Activated naive CD4-positive, alpha-beta T cell treated with anti-CD3 and anti-CD28 coated beads, Interleukin-2, amount 50 U/mL, for 72 hours (primary cell): ENCODE measurements around the gene IL1RL1. TPM values are rescaled to one million over a fixed set of nuclear protein-coding genes. Genes with fewer than 3 reads are reported as not detected.

Experiments
- ATAC-seq, 2 donors: fragments of 150-1000 bp; cut with Tn5 transposase; 2 replicates each; pipeline ENCODE4 v1.10.0; 2021; ENCODE audit warnings: mild to moderate bottlenecking in 2 of 2, moderate library complexity in 2 of 2
- DNase-seq, 2 donors: peaks; one replicate each; pipeline ENCODE4 v3.0.0; 2021 to 2022; ENCODE audit warnings: low spot score in 2 of 2
- H3K27ac Mint-ChIP-seq, 2 donors: one replicate each; pipeline ENCODE4 v1.8.0; 2022; ENCODE audit warnings: mild to moderate bottlenecking in 2 of 2, mixed read lengths in 2 of 2
- H3K36me3 Mint-ChIP-seq, 2 donors: one replicate each; pipeline ENCODE4 v1.8.0; 2022; ENCODE audit warnings: mixed read lengths in 2 of 2
- H3K9me3 Mint-ChIP-seq, 2 donors: one replicate each; pipeline ENCODE4 v1.8.0; 2022; ENCODE audit warnings: mixed read lengths in 2 of 2
- total RNA-seq, 2 donors: library from RNA; stranded (reverse); gene quantifications; one replicate each; pipeline ENCODE4 v1.2.3, GENCODE V29; 2022

IL1RL1 gene
- total RNA-seq, 2 donors from 2014 or later, result 0.74 to 1.0 TPM

GRCh38 chr2:102284611-102285010 is 26.8 kb upstream of the IL1RL1 start:
- no peak for DNase-seq
- Mint-ChIP-seq H3K9me3 (no peaks in the 10 kb centered on the region), H3K36me3 (no peaks in the 10 kb centered on the region), H3K27ac (no peak overlapping the region)
- no peak for ATAC-seq

GRCh38 chr2:102285368-102285767 is 26.0 kb upstream of the IL1RL1 start:
- no peak for ATAC-seq
- Mint-ChIP-seq H3K27ac (no peak overlapping the region), H3K9me3 (no peaks in the 10 kb centered on the region), H3K36me3 (no peaks in the 10 kb centered on the region)
- DNase-seq, result no peak

- ATAC-seq (no peak), DNase-seq (no peak)
- H3K36me3 Mint-ChIP-seq, result no peaks in the 10 kb centered on the region
- no peaks in the 10 kb centered on the region for H3K9me3 Mint-ChIP-seq
- H3K27ac Mint-ChIP-seq, result no peak overlapping the region
These were observed 25.3 kb upstream of the IL1RL1 start for GRCh38 chr2:102286041-102286440.

GRCh38 chr2:102289129-102289528 is 22.2 kb upstream of the IL1RL1 start:
- H3K9me3 Mint-ChIP-seq, result no peaks in the 10 kb centered on the region
- DNase-seq (no peak), ATAC-seq (no peak)
- no peaks in the 10 kb centered on the region for H3K36me3 Mint-ChIP-seq
- no peak overlapping the region for H3K27ac Mint-ChIP-seq

- H3K9me3 Mint-ChIP-seq, result no peaks in the 10 kb centered on the region
- H3K36me3 Mint-ChIP-seq, result no peaks in the 10 kb centered on the region
- H3K27ac Mint-ChIP-seq, result no peak overlapping the region
- ATAC-seq, result no peak
- no peak for DNase-seq
These were observed 20.8 kb upstream of the IL1RL1 start for GRCh38 chr2:102290594-102290993.

- Mint-ChIP-seq H3K36me3 (no peaks in the 10 kb centered on the region), H3K9me3 (no peaks in the 10 kb centered on the region), H3K27ac (no peak overlapping the region)
- DNase-seq (no peak), ATAC-seq (no peak)
These were observed 19.9 kb upstream of the IL1RL1 start for GRCh38 chr2:102291319-102292075.

GRCh38 chr2:102294802-102295489 is 16.4 kb upstream of the IL1RL1 start:
- no peaks in the 10 kb centered on the region for H3K36me3 Mint-ChIP-seq
- peak; percentile 40 to 89 for ATAC-seq

GRCh38 chr2:102295566-102295965 is 15.8 kb upstream of the IL1RL1 start:
- H3K9me3 Mint-ChIP-seq, result no peaks in the 10 kb centered on the region
- no peak for ATAC-seq
- DNase-seq, result no peak
- no peaks in the 10 kb centered on the region for H3K36me3 Mint-ChIP-seq
- H3K27ac Mint-ChIP-seq, result no peak overlapping the region

More at GRCh38 chr2:102294802-102295489, 16.4 kb upstream of the IL1RL1 start:
- H3K27ac Mint-ChIP-seq, result no peak overlapping the region
- DNase-seq, result no peak
- H3K9me3 Mint-ChIP-seq, result no peaks in the 10 kb centered on the region

- Mint-ChIP-seq H3K27ac (no peak overlapping the region), H3K9me3 (no peaks in the 10 kb centered on the region), H3K36me3 (no peaks in the 10 kb centered on the region)
- ATAC-seq (peak in 1 of 2 donors; percentile 34), DNase-seq (no peak)
These were observed 14.9 kb upstream of the IL1RL1 start for GRCh38 chr2:102296449-102296848.

- Mint-ChIP-seq H3K27ac (no peak overlapping the region), H3K9me3 (no peaks in the 10 kb centered on the region), H3K36me3 (no peaks in the 10 kb centered on the region)
- DNase-seq (no peak), ATAC-seq (no peak)
These were observed 13.5 kb upstream of the IL1RL1 start for GRCh38 chr2:102297891-102298290.

- Mint-ChIP-seq H3K36me3 (peaks cover 0 to 5% of the 10 kb centered on the region in 2 donors), H3K9me3 (no peaks in the 10 kb centered on the region), H3K27ac (peak overlapping the region; percentile 48 to 54)
- ATAC-seq (peak; percentile 93 to 95), DNase-seq (peak; percentile 43 to 55)
These were observed 9.4 kb upstream of the IL1RL1 start for GRCh38 chr2:102301867-102302362.

- H3K36me3 Mint-ChIP-seq, result peaks cover 0 to 5% of the 10 kb centered on the region in 2 donors
- peak overlapping the region in 1 of 2 donors; percentile 54 for H3K27ac Mint-ChIP-seq
- DNase-seq, result no peak
- ATAC-seq, result no peak
- H3K9me3 Mint-ChIP-seq, result no peaks in the 10 kb centered on the region
These were observed 8.9 kb upstream of the IL1RL1 start for GRCh38 chr2:102302458-102302857.

GRCh38 chr2:102303589-102303988 is 7.8 kb upstream of the IL1RL1 start:
- H3K27ac Mint-ChIP-seq, result no peak overlapping the region
- DNase-seq, result no peak
- no peaks in the 10 kb centered on the region for H3K9me3 Mint-ChIP-seq
- peaks cover 0 to 5% of the 10 kb centered on the region in 2 donors for H3K36me3 Mint-ChIP-seq
- no peak for ATAC-seq

GRCh38 chr2:102304268-102304667 is 7.1 kb upstream of the IL1RL1 start:
- H3K36me3 Mint-ChIP-seq, result peaks cover 0 to 5% of the 10 kb centered on the region in 2 donors
- DNase-seq (no peak), ATAC-seq (peak in 1 of 2 donors; percentile 8)
- no peaks in the 10 kb centered on the region for H3K9me3 Mint-ChIP-seq
- peak overlapping the region; percentile 50 to 86 for H3K27ac Mint-ChIP-seq

GRCh38 chr2:102304711-102305611 is 6.4 kb upstream of the IL1RL1 start:
- H3K36me3 Mint-ChIP-seq, result peaks cover 0 to 5% of the 10 kb centered on the region in 2 donors
- H3K9me3 Mint-ChIP-seq, result no peaks in the 10 kb centered on the region
- peak overlapping the region; percentile 50 to 86 for H3K27ac Mint-ChIP-seq
- DNase-seq (no peak), ATAC-seq (peak; percentile 53 to 69)

GRCh38 chr2:102306125-102306524 is 5.2 kb upstream of the IL1RL1 start:
- Mint-ChIP-seq H3K27ac (peak overlapping the region in 1 of 2 donors; percentile 86), H3K9me3 (no peaks in the 10 kb centered on the region), H3K36me3 (peaks cover 0 to 5% of the 10 kb centered on the region in 2 donors)
- no peak for DNase-seq
- no peak for ATAC-seq

- no peak for ATAC-seq
- no peak overlapping the region for H3K27ac Mint-ChIP-seq
These were observed 1.7 kb downstream of the IL1RL1 start for GRCh38 chr2:102313025-102313424.

More at GRCh38 chr2:102313025-102313424, 1.7 kb downstream of the IL1RL1 start:
- no peak for DNase-seq
- H3K36me3 Mint-ChIP-seq, result no peaks in the 10 kb centered on the region
- no peaks in the 10 kb centered on the region for H3K9me3 Mint-ChIP-seq
